ENCODE data around the gene GM2A. TPM values are rescaled to one million over a fixed set of nuclear protein-coding genes. Genes with fewer than 3 reads are reported as not detected.
"Not testable (repeated sequence)": the region's sequence is repeated elsewhere in the genome, so short reads cannot be mapped to it uniquely, and the experiment has no call there.

Gene GM2A
- total RNA-seq, 3 donors from 2014 or later (not counting 1 experiment from before 2014, with no cell fraction given), result 9.6 to 15.9 (median 15.6) TPM

DNA sequence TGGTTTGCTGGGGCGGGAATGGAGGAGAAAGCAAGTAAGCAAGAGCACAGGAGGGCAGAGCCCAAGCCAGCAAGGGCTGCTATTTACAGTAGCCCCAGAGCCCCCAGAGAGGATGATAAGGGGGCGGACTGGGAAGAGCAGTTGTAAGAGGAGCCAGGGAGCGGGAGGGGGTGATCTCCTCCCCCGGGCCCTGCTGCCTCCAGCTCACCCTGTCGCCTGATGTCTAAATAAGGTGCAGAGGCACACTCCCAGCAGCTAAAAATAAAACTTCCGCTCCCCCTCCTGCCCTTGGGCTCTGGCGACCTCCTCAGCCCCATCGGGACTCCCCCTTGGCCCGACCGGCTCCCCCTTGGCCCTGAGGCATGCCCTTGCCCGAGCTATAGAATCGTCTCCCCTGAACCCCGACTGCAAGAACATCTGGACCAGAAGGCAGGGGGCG is 14.7 kb upstream of the GM2A start:
- intact Hi-C loops (cut with micrococcal nuclease), result loop anchor here (5.0 kb wide), 1 partner anchor 81 kb away; the partner anchor contains the start of gene ANXA6
- ATAC-seq (no peak), DNase-seq (no peak)
- Histone ChIP-seq H3K9me3 (ENCODE audit: control insufficient read depth, insufficient read depth, low read length) (no peaks in the 10 kb centered on the region), H3K36me3 (ENCODE audit: control insufficient read depth, insufficient read depth, low read length) (no peaks in the 10 kb centered on the region), H3K4me3 (ENCODE audit: low read length) (no peak overlapping the region), H3K4me1 (ENCODE audit: control insufficient read depth, insufficient read depth, low read length) (peaks cover 21% of the 10 kb centered on the region), H3K27ac (ENCODE audit: low read length) (peak overlapping the region; percentile 40), H3K27me3 (ENCODE audit: control insufficient read depth, insufficient read depth, low read length) (no peaks in the 10 kb centered on the region)
- Mint-ChIP-seq H3K9me3 (no peaks in the 10 kb centered on the region), H3K36me3 (no peaks in the 10 kb centered on the region), H3K27ac (no peak overlapping the region), H3K4me1 (peaks cover 17% of the 10 kb centered on the region in 2 donors), H3K4me3 (no peak overlapping the region), H3K27me3 (ENCODE audit: low read depth in 2 of 2) (no peaks in the 10 kb centered on the region)
- no peak for TF ChIP-seq CTCF (IDR thresholded peaks at IDR 0.05)
- WGBS (ENCODE audit: insufficient coverage), result 58% methylated on average over 14 of the region's 14 CpGs

GRCh38 chr5:151239237-151239861 is 13.6 kb upstream of the GM2A start:
- no peak overlapping the region for H3K27ac Mint-ChIP-seq

DNA sequence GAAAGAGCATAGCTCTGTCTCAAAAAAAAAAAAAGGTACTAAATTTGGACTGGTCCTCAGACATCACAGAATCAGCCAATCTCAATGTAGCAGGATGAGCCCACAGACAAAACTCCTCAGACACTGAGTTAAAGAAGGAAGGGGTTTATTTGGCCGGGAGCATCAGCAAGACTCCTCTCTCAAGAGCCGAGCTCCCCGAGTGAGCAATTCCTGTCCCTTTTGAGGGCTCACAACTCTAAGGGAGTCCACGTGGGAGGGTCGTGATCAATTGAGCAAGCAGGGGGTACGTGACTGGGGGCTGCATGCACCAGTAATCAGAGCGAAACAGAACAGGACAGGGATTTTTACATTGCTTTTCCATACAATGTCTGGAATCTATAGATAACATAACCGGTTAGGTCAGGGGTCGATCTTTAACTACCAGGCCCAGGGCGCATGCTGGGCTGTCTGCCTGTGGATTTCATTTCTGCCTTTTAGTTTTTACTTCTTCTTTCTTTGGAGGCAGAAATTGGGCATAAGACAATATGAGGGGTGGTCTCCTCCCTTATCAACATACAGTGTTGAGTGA is 12.6 kb upstream of the GM2A start:
- peaks cover 13% of the 10 kb centered on the region for H3K4me1 ChIP-seq (ENCODE audit: control insufficient read depth, insufficient read depth, low read length)
- H3K27ac ChIP-seq (ENCODE audit: low read length); H3K4me3 Mint-ChIP-seq; H3K9me3 Mint-ChIP-seq; H3K27me3 Mint-ChIP-seq (ENCODE audit: low read depth in 2 of 2); H3K9me3 ChIP-seq (ENCODE audit: control insufficient read depth, insufficient read depth, low read length); H3K36me3 Mint-ChIP-seq; H3K36me3 ChIP-seq (ENCODE audit: control insufficient read depth, insufficient read depth, low read length); ATAC-seq; intact Hi-C loops (cut with micrococcal nuclease); H3K4me3 ChIP-seq (ENCODE audit: low read length); H3K27ac Mint-ChIP-seq; H3K27me3 ChIP-seq (ENCODE audit: control insufficient read depth, insufficient read depth, low read length); DNase-seq: not testable (repeated sequence)
- 91% methylated on average over 10 of the region's 10 CpGs for WGBS (ENCODE audit: insufficient coverage)
- peaks cover 13 to 14% of the 10 kb centered on the region in 2 donors for H3K4me1 Mint-ChIP-seq

More at GRCh38 chr5:151239237-151239861, 13.6 kb upstream of the GM2A start:
- peak; percentile 82 to 93 (median 83) for ATAC-seq
- peaks cover 17% of the 10 kb centered on the region for H3K4me1 ChIP-seq (ENCODE audit: control insufficient read depth, insufficient read depth, low read length)
- Mint-ChIP-seq H3K36me3 (no peaks in the 10 kb centered on the region), H3K9me3 (no peaks in the 10 kb centered on the region), H3K27me3 (ENCODE audit: low read depth in 2 of 2) (no peaks in the 10 kb centered on the region), H3K4me1 (peaks cover 19% of the 10 kb centered on the region in 2 donors), H3K4me3 (no peak overlapping the region)
- peak; percentile 95 for TF ChIP-seq CTCF (IDR thresholded peaks at IDR 0.05)
- no peak overlapping the region for H3K27ac ChIP-seq (ENCODE audit: low read length)
- intact Hi-C loops (cut with micrococcal nuclease), result loop anchor here (1.0 to 5.0 kb wide), 2 partner anchors 82 to 113 kb away; partner anchors contain the start of gene ANXA6
- peak; percentile 64 to 67 for DNase-seq
- no peaks in the 10 kb centered on the region for H3K27me3 ChIP-seq (ENCODE audit: control insufficient read depth, insufficient read depth, low read length)
- 17% methylated on average over 14 of the region's 17 CpGs for WGBS (ENCODE audit: insufficient coverage)
- H3K9me3 ChIP-seq (ENCODE audit: control insufficient read depth, insufficient read depth, low read length), result no peaks in the 10 kb centered on the region
- H3K36me3 ChIP-seq (ENCODE audit: control insufficient read depth, insufficient read depth, low read length), result no peaks in the 10 kb centered on the region
- H3K4me3 ChIP-seq (ENCODE audit: low read length), result no peak overlapping the region

DNA sequence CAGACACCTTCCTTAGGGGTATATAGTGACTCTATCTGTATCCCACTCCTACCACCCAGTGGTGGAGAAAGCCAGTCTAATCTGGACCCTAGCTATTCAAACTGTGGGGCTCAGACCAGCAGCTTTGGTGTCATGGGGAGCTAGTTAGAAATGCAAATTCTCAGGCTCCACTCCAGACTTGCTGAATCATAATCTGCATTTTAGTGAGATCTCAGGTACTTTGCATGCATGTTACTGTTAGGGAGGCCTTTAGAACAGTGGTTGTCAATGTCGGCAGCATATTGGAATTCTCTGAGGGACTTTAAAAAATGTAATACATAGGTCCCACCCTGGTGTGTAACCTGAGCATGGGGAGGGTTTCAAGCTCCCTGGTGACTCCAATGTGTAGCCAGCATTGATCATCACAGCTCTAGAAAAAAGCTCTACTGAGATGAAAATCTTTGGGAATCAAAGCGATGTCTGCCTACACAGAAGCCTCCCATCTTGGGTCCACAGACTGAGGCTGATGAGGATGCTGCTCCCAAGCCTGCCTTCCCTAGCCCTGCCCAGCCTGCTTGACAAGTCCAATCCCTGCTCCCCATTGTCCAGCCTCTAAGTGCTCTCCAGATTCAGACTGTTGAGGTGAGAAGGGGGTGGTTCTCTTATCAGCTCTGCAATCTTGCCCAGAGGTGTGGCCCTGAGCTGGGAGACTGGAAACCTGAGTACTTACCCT is 11.9 kb upstream of the GM2A start:
- H3K27ac Mint-ChIP-seq, result no peak overlapping the region
- Histone ChIP-seq H3K27ac (ENCODE audit: low read length) (no peak overlapping the region), H3K36me3 (ENCODE audit: control insufficient read depth, insufficient read depth, low read length) (no peaks in the 10 kb centered on the region), H3K4me3 (ENCODE audit: low read length) (no peak overlapping the region), H3K27me3 (ENCODE audit: control insufficient read depth, insufficient read depth, low read length) (no peaks in the 10 kb centered on the region), H3K9me3 (ENCODE audit: control insufficient read depth, insufficient read depth, low read length) (no peaks in the 10 kb centered on the region), H3K4me1 (ENCODE audit: control insufficient read depth, insufficient read depth, low read length) (peaks cover 9% of the 10 kb centered on the region)
- intact Hi-C loops (cut with micrococcal nuclease), result no loop called here
- ATAC-seq (no peak), DNase-seq (no peak)
- peaks cover 13 to 14% of the 10 kb centered on the region in 2 donors for H3K4me1 Mint-ChIP-seq
- no peaks in the 10 kb centered on the region for H3K9me3 Mint-ChIP-seq
- no peaks in the 10 kb centered on the region for H3K36me3 Mint-ChIP-seq
- TF ChIP-seq CTCF (IDR thresholded peaks at IDR 0.05), result no peak
- no peaks in the 10 kb centered on the region for H3K27me3 Mint-ChIP-seq (ENCODE audit: low read depth in 2 of 2)
- H3K4me3 Mint-ChIP-seq, result no peak overlapping the region
- WGBS (ENCODE audit: insufficient coverage), result 88% methylated on average over 2 of the region's 2 CpGs
